Measurements from ENCODE around the gene USB1. TPM values are rescaled to one million over a fixed set of nuclear protein-coding genes. Genes with fewer than 3 reads are reported as not detected.

The USB1 gene
- total RNA-seq, 1 experiment from 2014 or later: 91.2 TPM

- Mint-ChIP-seq H3K4me1 (ENCODE audit: low read depth, unreplicated experiment) (peaks cover 14% of the 10 kb centered on the region), H3K36me3 (ENCODE audit: insufficient read depth, unreplicated experiment) (no peaks in the 10 kb centered on the region), H3K27me3 (ENCODE audit: insufficient read depth, unreplicated experiment) (no peaks in the 10 kb centered on the region), H3K4me3 (ENCODE audit: unreplicated experiment) (no peak overlapping the region), H3K9me3 (ENCODE audit: unreplicated experiment) (no peaks in the 10 kb centered on the region), H3K27ac (ENCODE audit: unreplicated experiment) (peak overlapping the region; percentile 23)
- no peaks in the 10 kb centered on the region for H3K9me3 ChIP-seq
- peak in 1 of 2 experiments; percentile 49 for DNase-seq
- TF ChIP-seq, protein P1, sequence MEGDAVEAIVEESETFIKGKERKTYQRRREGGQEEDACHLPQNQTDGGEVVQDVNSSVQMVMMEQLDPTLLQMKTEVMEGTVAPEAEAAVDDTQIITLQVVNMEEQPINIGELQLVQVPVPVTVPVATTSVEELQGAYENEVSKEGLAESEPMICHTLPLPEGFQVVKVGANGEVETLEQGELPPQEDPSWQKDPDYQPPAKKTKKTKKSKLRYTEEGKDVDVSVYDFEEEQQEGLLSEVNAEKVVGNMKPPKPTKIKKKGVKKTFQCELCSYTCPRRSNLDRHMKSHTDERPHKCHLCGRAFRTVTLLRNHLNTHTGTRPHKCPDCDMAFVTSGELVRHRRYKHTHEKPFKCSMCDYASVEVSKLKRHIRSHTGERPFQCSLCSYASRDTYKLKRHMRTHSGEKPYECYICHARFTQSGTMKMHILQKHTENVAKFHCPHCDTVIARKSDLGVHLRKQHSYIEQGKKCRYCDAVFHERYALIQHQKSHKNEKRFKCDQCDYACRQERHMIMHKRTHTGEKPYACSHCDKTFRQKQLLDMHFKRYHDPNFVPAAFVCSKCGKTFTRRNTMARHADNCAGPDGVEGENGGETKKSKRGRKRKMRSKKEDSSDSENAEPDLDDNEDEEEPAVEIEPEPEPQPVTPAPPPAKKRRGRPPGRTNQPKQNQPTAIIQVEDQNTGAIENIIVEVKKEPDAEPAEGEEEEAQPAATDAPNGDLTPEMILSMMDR (IDR thresholded peaks at IDR 0.05; ENCODE audit: insufficient read depth in 1 of 2, low read depth in 1 of 2, low read length in 1 of 2, severe bottlenecking in 1 of 2, unreplicated experiment in 1 of 2): no peak
- no peak overlapping the region for H3K4me3 ChIP-seq (ENCODE audit: low read depth, low read length)
- peaks cover 10% of the 10 kb centered on the region for H3K4me1 ChIP-seq
- H3K27me3 ChIP-seq (replicated peaks; ENCODE audit: control insufficient read depth, insufficient read depth, low read length): no peaks in the 10 kb centered on the region
- CTCF ChIA-PET: no interaction called here
- no peaks in the 10 kb centered on the region for H3K36me3 ChIP-seq (ENCODE audit: control insufficient read depth, insufficient read depth, low read length)
- intact Hi-C loops (cut with micrococcal nuclease; ENCODE audit: unreplicated experiment): no loop called here
- no TSS peak for BruUV-seq (replicated peaks)
- POLR2A ChIA-PET: no interaction called here
These were observed 22.1 kb upstream of the USB1 start for GRCh38 chr16:57979006-57979585.

DNA sequence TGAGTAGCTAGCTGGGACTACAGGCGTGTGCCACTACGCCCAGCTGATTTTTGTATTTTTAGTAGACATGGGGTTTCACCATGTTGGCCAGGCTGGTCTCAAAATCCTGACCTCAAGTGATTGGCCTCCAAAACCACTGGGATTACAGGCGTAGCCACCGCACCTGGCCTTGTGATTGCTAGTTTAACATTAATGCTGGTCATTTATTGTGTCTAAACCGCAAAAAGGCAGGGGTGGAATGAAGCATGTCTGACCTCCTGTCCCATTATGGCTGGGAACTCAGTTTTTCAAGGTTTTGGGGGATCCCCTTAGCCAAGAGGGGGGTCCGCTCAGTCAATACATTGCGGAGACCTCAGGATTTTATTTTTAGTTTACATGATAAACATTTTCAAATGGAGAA, 19.6 kb upstream of the USB1 start:
- Mint-ChIP-seq H3K27ac (ENCODE audit: unreplicated experiment) (no peak overlapping the region), H3K4me3 (ENCODE audit: unreplicated experiment) (no peak overlapping the region), H3K36me3 (ENCODE audit: insufficient read depth, unreplicated experiment) (no peaks in the 10 kb centered on the region), H3K4me1 (ENCODE audit: low read depth, unreplicated experiment) (peaks cover 21% of the 10 kb centered on the region), H3K27me3 (ENCODE audit: insufficient read depth, unreplicated experiment) (no peaks in the 10 kb centered on the region), H3K9me3 (ENCODE audit: unreplicated experiment) (no peaks in the 10 kb centered on the region)
- ChIA-PET CTCF (no interaction called here), POLR2A (no interaction called here)
- Histone ChIP-seq H3K27me3 (replicated peaks; ENCODE audit: control insufficient read depth, insufficient read depth, low read length) (no peaks in the 10 kb centered on the region), H3K4me1 (peaks cover 23% of the 10 kb centered on the region), H3K4me3 (ENCODE audit: low read depth, low read length) (no peak overlapping the region), H3K9me3 (no peaks in the 10 kb centered on the region), H3K36me3 (ENCODE audit: control insufficient read depth, insufficient read depth, low read length) (no peaks in the 10 kb centered on the region)
- no peak for DNase-seq
- BruUV-seq (replicated peaks): no TSS peak
- TF ChIP-seq, protein P1 (IDR thresholded peaks at IDR 0.05; ENCODE audit: insufficient read depth in 1 of 2, low read depth in 1 of 2, low read length in 1 of 2, severe bottlenecking in 1 of 2, unreplicated experiment in 1 of 2): no peak
- intact Hi-C loops (cut with micrococcal nuclease; ENCODE audit: unreplicated experiment): no loop called here

DNA sequence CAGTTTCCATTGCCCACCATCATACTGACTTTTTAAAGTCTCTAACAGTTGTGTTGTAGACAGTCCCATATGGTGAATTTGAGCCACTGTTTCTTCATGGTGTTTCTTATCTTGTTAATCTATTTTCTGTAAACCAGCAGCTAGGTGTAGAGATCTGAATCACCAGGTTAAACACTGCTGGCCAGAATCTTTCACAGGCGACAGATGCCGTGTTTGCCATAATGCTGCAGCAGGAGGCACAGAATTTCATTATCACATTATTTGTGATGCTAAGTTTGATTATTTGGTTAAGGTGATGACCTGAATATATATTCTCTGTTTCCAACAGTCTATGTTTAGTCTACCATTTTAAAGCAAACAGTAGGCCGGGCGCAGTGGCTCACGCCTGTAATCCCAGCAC, 18.8 kb upstream of the USB1 start:
- no peaks in the 10 kb centered on the region for H3K36me3 ChIP-seq (ENCODE audit: control insufficient read depth, insufficient read depth, low read length)
- H3K4me1 ChIP-seq: peaks cover 31% of the 10 kb centered on the region
- no peaks in the 10 kb centered on the region for H3K9me3 Mint-ChIP-seq (ENCODE audit: unreplicated experiment)
- no peak overlapping the region for H3K27ac Mint-ChIP-seq (ENCODE audit: unreplicated experiment)
- no peaks in the 10 kb centered on the region for H3K36me3 Mint-ChIP-seq (ENCODE audit: insufficient read depth, unreplicated experiment)
- no peaks in the 10 kb centered on the region for H3K27me3 Mint-ChIP-seq (ENCODE audit: insufficient read depth, unreplicated experiment)
- H3K4me3 ChIP-seq (ENCODE audit: low read depth, low read length): no peak overlapping the region
- TF ChIP-seq, protein P1 (IDR thresholded peaks at IDR 0.05; ENCODE audit: insufficient read depth in 1 of 2, low read depth in 1 of 2, low read length in 1 of 2, severe bottlenecking in 1 of 2, unreplicated experiment in 1 of 2): no peak
- intact Hi-C loops (cut with micrococcal nuclease; ENCODE audit: unreplicated experiment): no loop called here
- H3K9me3 ChIP-seq: no peaks in the 10 kb centered on the region
- POLR2A ChIA-PET: no interaction called here
- H3K27me3 ChIP-seq (replicated peaks; ENCODE audit: control insufficient read depth, insufficient read depth, low read length): no peaks in the 10 kb centered on the region
- BruUV-seq (replicated peaks): no TSS peak
- H3K4me3 Mint-ChIP-seq (ENCODE audit: unreplicated experiment): no peak overlapping the region
- CTCF ChIA-PET: no interaction called here
- no peak for DNase-seq
- peaks cover 21% of the 10 kb centered on the region for H3K4me1 Mint-ChIP-seq (ENCODE audit: low read depth, unreplicated experiment)

Data from Caco-2 (cell line).